Neural cell (in vitro differentiated cells): ENCODE data around the gene SLC7A6OS. TPM values are rescaled to one million over a fixed set of nuclear protein-coding genes. Genes with fewer than 3 reads are reported as not detected.

Experiments
- H2AFZ ChIP-seq: fragments of 200-600, 300-800 bp; sonication (generic), shearing (Covaris generic); 2 replicates; pipeline ENCODE4 v1.6.0; 2014; ENCODE audit warnings: low read depth, mild to moderate bottlenecking, antibody characterized with exemption, low read length, moderate library complexity
- H3F3A ChIP-seq: fragments of 200-600 bp; shearing (Covaris generic); 2 replicates; pipeline ENCODE4 v1.6.1; 2016; ENCODE audit warnings: mild to moderate bottlenecking, moderate library complexity, mixed read lengths, antibody characterized with exemption, low read length; ENCODE audit not compliant: insufficient read depth, poor library complexity, severe bottlenecking
- H3K27ac ChIP-seq: fragments of 200-600, 300-800 bp; sonication (generic), shearing (Covaris generic); 2 replicates; pipeline ENCODE4 v1.5.1; 2014; ENCODE audit warnings: mild to moderate bottlenecking, low read length, moderate library complexity
- H3K27me3 ChIP-seq: fragments of 300-800, 200-600 bp; sonication (generic), shearing (Covaris generic); 2 replicates; pipeline ENCODE4 v1.6.0; 2014; ENCODE audit warnings: mild to moderate bottlenecking, low read depth, low read length, moderate library complexity; ENCODE audit not compliant: insufficient read depth
- H3K36me3 ChIP-seq: fragments of 300-800, 200-600 bp; sonication (generic), shearing (Covaris generic); 2 replicates; pipeline ENCODE4 v1.5.1; 2014; ENCODE audit warnings: mild to moderate bottlenecking, antibody characterized with exemption, low read length, moderate library complexity; ENCODE audit not compliant: insufficient read depth
- H3K4me2 ChIP-seq: fragments of 300-800, 200-600 bp; sonication (generic), shearing (Covaris generic); 2 replicates; pipeline ENCODE4 v1.6.0; 2014; ENCODE audit warnings: mild to moderate bottlenecking, low read length
- H3K4me3 ChIP-seq: fragments of 300-800, 200-600 bp; sonication (generic), shearing (Covaris generic); 2 replicates; pipeline ENCODE4 v1.5.1; 2014; ENCODE audit warnings: mild to moderate bottlenecking, low read length, moderate library complexity
- H3K79me2 ChIP-seq: fragments of 200-600 bp; shearing (Covaris generic); replicated peaks from 2 replicates; pipeline ENCODE4 v1.6.0; 2014; ENCODE audit warnings: mild to moderate bottlenecking, low read length, moderate library complexity; ENCODE audit not compliant: insufficient read depth
- H3K9ac ChIP-seq: fragments of 300-800, 200-600 bp; sonication (generic), shearing (Covaris generic); 2 replicates; pipeline ENCODE4 v1.6.1; 2016; ENCODE audit warnings: mild to moderate bottlenecking, low read length, mixed read lengths
- H3K9me2 ChIP-seq: fragments of 200-600 bp; shearing (Covaris generic); 2 replicates; pipeline ENCODE4 v1.6.1; 2016; ENCODE audit warnings: mild to moderate bottlenecking, low read length, mixed read lengths; ENCODE audit not compliant: insufficient read depth
- H3K9me3 ChIP-seq: fragments of 200-600, 300-800 bp; sonication (generic), shearing (Covaris generic); 2 replicates; pipeline ENCODE4 v1.6.1; 2016; ENCODE audit warnings: mild to moderate bottlenecking, mixed run types, low read length, moderate library complexity, mixed read lengths
- H4K20me1 ChIP-seq: fragments of 200-600 bp; shearing (Covaris generic); 2 replicates; pipeline ENCODE4 v1.6.1; 2016; ENCODE audit warnings: mild to moderate bottlenecking, mixed run types; ENCODE audit not compliant: insufficient read depth
- EP300 ChIP-seq: fragments of 450-650 bp; conservative IDR thresholded peaks from 2 replicates; pipeline ENCODE4 v1.6.1; 2014; ENCODE audit warnings: antibody characterized with exemption, mild to moderate bottlenecking, moderate library complexity; ENCODE audit not compliant: poor library complexity, severe bottlenecking
- EZH2 ChIP-seq: fragments of 200-600, 300-800 bp; shearing (Covaris generic), sonication (generic); IDR thresholded peaks from 2 replicates; pipeline ENCODE4 v1.6.1; 2014; ENCODE audit warnings: antibody characterized with exemption, low read length, borderline replicate concordance, mild to moderate bottlenecking; ENCODE audit not compliant: insufficient read depth, poor library complexity, severe bottlenecking
- MXI1 ChIP-seq: fragments of 450-650 bp; conservative IDR thresholded peaks from 2 replicates; pipeline ENCODE4 v1.6.1; 2014; ENCODE audit warnings: antibody characterized with exemption, mild to moderate bottlenecking; ENCODE audit not compliant: poor library complexity, severe bottlenecking
- POLR2AphosphoS5 ChIP-seq: IDR thresholded peaks from 2 replicates; pipeline ENCODE4 v1.6.1; 2012
- RAD21 ChIP-seq: fragments of 450-650 bp; conservative IDR thresholded peaks from 2 replicates; pipeline ENCODE4 v1.6.1; 2014; ENCODE audit warnings: antibody characterized with exemption, mild to moderate bottlenecking, moderate library complexity
- SMC3 ChIP-seq: fragments of 450-650 bp; conservative IDR thresholded peaks from 2 replicates; pipeline ENCODE4 v1.6.1; 2014; ENCODE audit warnings: antibody characterized with exemption, mild to moderate bottlenecking, moderate library complexity; ENCODE audit not compliant: poor library complexity
- TAF1 ChIP-seq: IDR thresholded peaks from 2 replicates; pipeline ENCODE4 v1.6.1; 2012; ENCODE audit warnings: low read depth
- polyA plus RNA-seq: library from polyadenylated mRNA; depleted of rRNA; stranded (reverse); fragments of >200 nt; gene quantifications from 2 replicates; pipeline ENCODE4 v1.2.3, GENCODE V29; 2014
- TF ChIP-seq, protein P1 (sequence below): IDR thresholded peaks from 2 replicates; pipeline ENCODE4 v1.6.1; 2012; ENCODE audit warnings: borderline replicate concordance
- TF ChIP-seq, protein P2 (sequence below): fragments of 450-650 bp; IDR thresholded peaks from 2 replicates; pipeline ENCODE4 v1.5.1; 2014; ENCODE audit warnings: antibody characterized with exemption, mild to moderate bottlenecking, moderate library complexity; ENCODE audit not compliant: poor library complexity, severe bottlenecking

The SLC7A6OS gene
- polyA plus RNA-seq, 1 donor from 2014 or later = 21.3 TPM

- TF ChIP-seq SMC3 = no peak
- TF ChIP-seq, protein P1, sequence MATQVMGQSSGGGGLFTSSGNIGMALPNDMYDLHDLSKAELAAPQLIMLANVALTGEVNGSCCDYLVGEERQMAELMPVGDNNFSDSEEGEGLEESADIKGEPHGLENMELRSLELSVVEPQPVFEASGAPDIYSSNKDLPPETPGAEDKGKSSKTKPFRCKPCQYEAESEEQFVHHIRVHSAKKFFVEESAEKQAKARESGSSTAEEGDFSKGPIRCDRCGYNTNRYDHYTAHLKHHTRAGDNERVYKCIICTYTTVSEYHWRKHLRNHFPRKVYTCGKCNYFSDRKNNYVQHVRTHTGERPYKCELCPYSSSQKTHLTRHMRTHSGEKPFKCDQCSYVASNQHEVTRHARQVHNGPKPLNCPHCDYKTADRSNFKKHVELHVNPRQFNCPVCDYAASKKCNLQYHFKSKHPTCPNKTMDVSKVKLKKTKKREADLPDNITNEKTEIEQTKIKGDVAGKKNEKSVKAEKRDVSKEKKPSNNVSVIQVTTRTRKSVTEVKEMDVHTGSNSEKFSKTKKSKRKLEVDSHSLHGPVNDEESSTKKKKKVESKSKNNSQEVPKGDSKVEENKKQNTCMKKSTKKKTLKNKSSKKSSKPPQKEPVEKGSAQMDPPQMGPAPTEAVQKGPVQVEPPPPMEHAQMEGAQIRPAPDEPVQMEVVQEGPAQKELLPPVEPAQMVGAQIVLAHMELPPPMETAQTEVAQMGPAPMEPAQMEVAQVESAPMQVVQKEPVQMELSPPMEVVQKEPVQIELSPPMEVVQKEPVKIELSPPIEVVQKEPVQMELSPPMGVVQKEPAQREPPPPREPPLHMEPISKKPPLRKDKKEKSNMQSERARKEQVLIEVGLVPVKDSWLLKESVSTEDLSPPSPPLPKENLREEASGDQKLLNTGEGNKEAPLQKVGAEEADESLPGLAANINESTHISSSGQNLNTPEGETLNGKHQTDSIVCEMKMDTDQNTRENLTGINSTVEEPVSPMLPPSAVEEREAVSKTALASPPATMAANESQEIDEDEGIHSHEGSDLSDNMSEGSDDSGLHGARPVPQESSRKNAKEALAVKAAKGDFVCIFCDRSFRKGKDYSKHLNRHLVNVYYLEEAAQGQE = no peak
- TF ChIP-seq EZH2 = no peak
- no peak for TF ChIP-seq MXI1
- no peak for TF ChIP-seq TAF1
- no peak for TF ChIP-seq RAD21
- no peak for TF ChIP-seq EP300
- TF ChIP-seq, protein P2, sequence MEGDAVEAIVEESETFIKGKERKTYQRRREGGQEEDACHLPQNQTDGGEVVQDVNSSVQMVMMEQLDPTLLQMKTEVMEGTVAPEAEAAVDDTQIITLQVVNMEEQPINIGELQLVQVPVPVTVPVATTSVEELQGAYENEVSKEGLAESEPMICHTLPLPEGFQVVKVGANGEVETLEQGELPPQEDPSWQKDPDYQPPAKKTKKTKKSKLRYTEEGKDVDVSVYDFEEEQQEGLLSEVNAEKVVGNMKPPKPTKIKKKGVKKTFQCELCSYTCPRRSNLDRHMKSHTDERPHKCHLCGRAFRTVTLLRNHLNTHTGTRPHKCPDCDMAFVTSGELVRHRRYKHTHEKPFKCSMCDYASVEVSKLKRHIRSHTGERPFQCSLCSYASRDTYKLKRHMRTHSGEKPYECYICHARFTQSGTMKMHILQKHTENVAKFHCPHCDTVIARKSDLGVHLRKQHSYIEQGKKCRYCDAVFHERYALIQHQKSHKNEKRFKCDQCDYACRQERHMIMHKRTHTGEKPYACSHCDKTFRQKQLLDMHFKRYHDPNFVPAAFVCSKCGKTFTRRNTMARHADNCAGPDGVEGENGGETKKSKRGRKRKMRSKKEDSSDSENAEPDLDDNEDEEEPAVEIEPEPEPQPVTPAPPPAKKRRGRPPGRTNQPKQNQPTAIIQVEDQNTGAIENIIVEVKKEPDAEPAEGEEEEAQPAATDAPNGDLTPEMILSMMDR = no peak
- Histone ChIP-seq H2AFZ (no peak overlapping the region), H4K20me1 (no peaks in the 10 kb centered on the region), H3F3A (no peaks in the 10 kb centered on the region), H3K36me3 (no peaks in the 10 kb centered on the region), H3K79me2 (no peaks in the 10 kb centered on the region), H3K27ac (no peak overlapping the region), H3K4me3 (no peak overlapping the region), H3K27me3 (no peaks in the 10 kb centered on the region), H3K9me2 (no peaks in the 10 kb centered on the region), H3K9me3 (no peaks in the 10 kb centered on the region), H3K4me2 (no peak overlapping the region), H3K9ac (no peak overlapping the region)
These were observed 46.8 kb upstream of the SLC7A6OS start for GRCh38 chr16:68357521-68357922.

- H3K4me3 ChIP-seq = no peak overlapping the region
- TF ChIP-seq, protein P1 = no peak
- TF ChIP-seq MXI1 (no peak), EP300 (no peak), EZH2 (no peak), TAF1 (no peak), RAD21 (no peak), POLR2AphosphoS5 (no peak), SMC3 (no peak)
- TF ChIP-seq, protein P2 = no peak
- no peak overlapping the region for H3K4me2 ChIP-seq
- no peaks in the 10 kb centered on the region for H3K9me2 ChIP-seq
- no peak overlapping the region for H3K9ac ChIP-seq
- H3K79me2 ChIP-seq = no peaks in the 10 kb centered on the region
- no peaks in the 10 kb centered on the region for H3F3A ChIP-seq
- H3K27ac ChIP-seq = no peak overlapping the region
- no peak overlapping the region for H2AFZ ChIP-seq
- H3K36me3 ChIP-seq = no peaks in the 10 kb centered on the region
- no peaks in the 10 kb centered on the region for H3K27me3 ChIP-seq
- no peaks in the 10 kb centered on the region for H4K20me1 ChIP-seq
- no peaks in the 10 kb centered on the region for H3K9me3 ChIP-seq
These were observed 46.2 kb upstream of the SLC7A6OS start for GRCh38 chr16:68356919-68357286.
